Measurements from ENCODE around the gene SLC2A4RG.

GRCh38 chr20:63697868-63698545, 41.6 kb upstream of the SLC2A4RG start:
- TF ChIP-seq POLR2AphosphoS5 (IDR thresholded peaks at IDR 0.05), result no peak
- TF ChIP-seq EP300 (IDR thresholded peaks at IDR 0.05), result no peak
- no peak for TF ChIP-seq CTCF (IDR thresholded peaks at IDR 0.05)
